Measurements from ENCODE around the gene CNPY4. TPM values are rescaled to one million over a fixed set of nuclear protein-coding genes. Genes with fewer than 3 reads are reported as not detected.
A peak's percentile ranks its signal among the peaks of the same experiment; 100 is the strongest.

The CNPY4 gene
- total RNA-seq, 1 experiment from 2014 or later, result 10.4 TPM

DNA sequence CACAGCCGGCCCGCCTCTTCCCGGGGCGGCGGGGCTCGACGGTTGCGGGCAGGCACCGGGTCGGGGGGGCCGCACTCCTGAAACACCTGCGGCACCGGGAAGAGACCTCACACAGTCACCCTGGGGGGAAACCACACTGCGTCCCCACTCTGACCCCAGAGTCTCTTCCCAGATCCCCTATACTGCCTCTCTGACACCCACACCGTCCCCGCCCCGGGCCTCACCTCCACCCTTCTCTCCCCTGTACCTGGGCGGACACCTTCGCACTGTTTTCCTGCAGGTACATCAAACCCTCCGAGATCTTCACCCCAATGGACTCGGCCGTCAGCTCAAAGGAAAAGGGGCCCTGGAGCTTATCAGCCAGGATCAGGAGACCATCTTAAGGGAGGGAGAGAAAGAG is 52.4 kb downstream of the CNPY4 start:
- Histone ChIP-seq H3K79me1 (ENCODE audit: insufficient read depth, low read depth, low read length, poor library complexity, severe bottlenecking) (no peaks in the 10 kb centered on the region), H3K79me2 (ENCODE audit: insufficient read depth, low read length) (no peaks in the 10 kb centered on the region; the same call in 1 of the 2 replicates), H2BK5ac (ENCODE audit: insufficient read length, low read length) (no peak overlapping the region), H3T11ph (ENCODE audit: low read length) (no peak overlapping the region), H3K4ac (ENCODE audit: low read depth, low read length) (no peak overlapping the region), H4K91ac (ENCODE audit: insufficient read length, low read depth, low read length) (no peak overlapping the region), H3K56ac (ENCODE audit: insufficient read length, low read depth, low read length) (no peak overlapping the region), H3K4me2 (ENCODE audit: insufficient read depth, insufficient read length, low read length) (peak overlapping the region; percentile 25), H3K27me3 (ENCODE audit: insufficient read depth, low read length) (no peaks in the 10 kb centered on the region), H3K23ac (ENCODE audit: insufficient read length, low read depth, low read length) (no peak overlapping the region), H3K14ac (ENCODE audit: insufficient read depth, low read length) (no peak overlapping the region), H3K4me1 (ENCODE audit: insufficient read depth, low read length) (peaks cover 10% of the 10 kb centered on the region), H3K27ac (ENCODE audit: insufficient read length, low read depth, low read length) (no peak overlapping the region), H4K8ac (replicated peaks; ENCODE audit: insufficient read length, low read depth, low read length) (no peak overlapping the region), H2BK120ac (ENCODE audit: low read depth, low read length, poor library complexity, severe bottlenecking) (no peak overlapping the region), H3K9me3 (ENCODE audit: control insufficient read depth, low read depth, low read length) (no peaks in the 10 kb centered on the region), H2BK15ac (ENCODE audit: low read depth, low read length) (no peak overlapping the region), H3K23me2 (ENCODE audit: insufficient read length, low read depth, low read length, poor library complexity, severe bottlenecking) (peaks cover 17% of the 10 kb centered on the region), H2AFZ (ENCODE audit: low read length) (no peak overlapping the region), H4K5ac (ENCODE audit: insufficient read length, low read depth, low read length) (no peak overlapping the region), H3K18ac (ENCODE audit: insufficient read length, low read depth, low read length) (no peak overlapping the region), H3K9ac (ENCODE audit: extremely low read depth, insufficient read length, low read length) (no peak overlapping the region), H2AK5ac (ENCODE audit: insufficient read length, low read length) (no peak overlapping the region), H2BK20ac (ENCODE audit: low read depth, low read length, poor library complexity, severe bottlenecking) (no peak overlapping the region), H4K20me1 (ENCODE audit: control insufficient read depth, insufficient read depth, insufficient read length) (no peaks in the 10 kb centered on the region), H2BK12ac (ENCODE audit: insufficient read length, low read depth, low read length) (no peak overlapping the region)
- H3K36me3 Mint-ChIP-seq (ENCODE audit: insufficient read depth in 1 of 3, low read depth in 3 of 3), result peaks cover 30 to 39% (median 31%) of the 10 kb centered on the region in 3 experiments; a peak in 6 of 7 replicates
- no CpG with 5 or more reads among the region's 22 CpGs for WGBS (ENCODE audit: extremely low coverage, insufficient read length, low lambda C conversion rate)
- peak overlapping the region in 1 of 3 experiments; percentile 36; a peak in 2 of 7 replicates for H3K27ac Mint-ChIP-seq
- H3K4me3 Mint-ChIP-seq, result peak overlapping the region; percentile 65 to 84
- no peaks in the 10 kb centered on the region; a peak in 1 of 5 replicates for H3K9me3 Mint-ChIP-seq
- TF ChIP-seq, protein P1, sequence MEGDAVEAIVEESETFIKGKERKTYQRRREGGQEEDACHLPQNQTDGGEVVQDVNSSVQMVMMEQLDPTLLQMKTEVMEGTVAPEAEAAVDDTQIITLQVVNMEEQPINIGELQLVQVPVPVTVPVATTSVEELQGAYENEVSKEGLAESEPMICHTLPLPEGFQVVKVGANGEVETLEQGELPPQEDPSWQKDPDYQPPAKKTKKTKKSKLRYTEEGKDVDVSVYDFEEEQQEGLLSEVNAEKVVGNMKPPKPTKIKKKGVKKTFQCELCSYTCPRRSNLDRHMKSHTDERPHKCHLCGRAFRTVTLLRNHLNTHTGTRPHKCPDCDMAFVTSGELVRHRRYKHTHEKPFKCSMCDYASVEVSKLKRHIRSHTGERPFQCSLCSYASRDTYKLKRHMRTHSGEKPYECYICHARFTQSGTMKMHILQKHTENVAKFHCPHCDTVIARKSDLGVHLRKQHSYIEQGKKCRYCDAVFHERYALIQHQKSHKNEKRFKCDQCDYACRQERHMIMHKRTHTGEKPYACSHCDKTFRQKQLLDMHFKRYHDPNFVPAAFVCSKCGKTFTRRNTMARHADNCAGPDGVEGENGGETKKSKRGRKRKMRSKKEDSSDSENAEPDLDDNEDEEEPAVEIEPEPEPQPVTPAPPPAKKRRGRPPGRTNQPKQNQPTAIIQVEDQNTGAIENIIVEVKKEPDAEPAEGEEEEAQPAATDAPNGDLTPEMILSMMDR (conservative IDR thresholded peaks at IDR 0.05), result no peak
- DNase-seq, result no peak
- H3K4me1 Mint-ChIP-seq, result peaks cover 50 to 64% of the 10 kb centered on the region in 2 experiments
- H3K27me3 Mint-ChIP-seq (ENCODE audit: low read depth), result peaks cover 23% of the 10 kb centered on the region

Measured in H9 (cell line).